ENCODE results near the gene PNMA6F.

PNMA6F gene

DNA sequence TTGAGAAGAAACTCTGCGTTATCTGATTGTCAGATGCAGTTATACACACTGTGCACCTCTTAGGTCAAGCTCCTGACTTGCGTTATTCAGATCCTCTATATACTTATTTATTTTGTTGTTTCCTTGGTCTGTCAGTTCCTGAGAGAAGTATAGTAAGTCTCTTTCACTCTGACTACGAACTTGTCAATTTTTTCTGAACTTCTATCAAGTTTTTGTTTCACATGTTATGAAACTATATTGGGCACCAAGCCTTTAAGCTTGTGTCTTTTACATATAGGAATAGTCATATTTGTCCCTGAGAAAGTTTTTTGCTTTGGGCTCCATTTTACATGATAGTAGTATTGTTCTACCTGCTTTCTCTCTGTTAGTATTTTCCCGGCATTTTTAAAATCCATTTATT is 44.1 kb upstream of the PNMA6F start:
- Histone ChIP-seq H3K36me3 (ENCODE audit: control insufficient read depth, insufficient read depth, low read length) (no peaks in the 10 kb centered on the region), H3K4me3 (replicated peaks; ENCODE audit: low read depth, low read length) (no peak overlapping the region), H3K27me3 (replicated peaks; ENCODE audit: control insufficient read depth, insufficient read depth, low read length) (no peaks in the 10 kb centered on the region)
- no peak for DNase-seq (ENCODE audit: extremely low read depth, insufficient read length)
- TF ChIP-seq, protein P1, sequence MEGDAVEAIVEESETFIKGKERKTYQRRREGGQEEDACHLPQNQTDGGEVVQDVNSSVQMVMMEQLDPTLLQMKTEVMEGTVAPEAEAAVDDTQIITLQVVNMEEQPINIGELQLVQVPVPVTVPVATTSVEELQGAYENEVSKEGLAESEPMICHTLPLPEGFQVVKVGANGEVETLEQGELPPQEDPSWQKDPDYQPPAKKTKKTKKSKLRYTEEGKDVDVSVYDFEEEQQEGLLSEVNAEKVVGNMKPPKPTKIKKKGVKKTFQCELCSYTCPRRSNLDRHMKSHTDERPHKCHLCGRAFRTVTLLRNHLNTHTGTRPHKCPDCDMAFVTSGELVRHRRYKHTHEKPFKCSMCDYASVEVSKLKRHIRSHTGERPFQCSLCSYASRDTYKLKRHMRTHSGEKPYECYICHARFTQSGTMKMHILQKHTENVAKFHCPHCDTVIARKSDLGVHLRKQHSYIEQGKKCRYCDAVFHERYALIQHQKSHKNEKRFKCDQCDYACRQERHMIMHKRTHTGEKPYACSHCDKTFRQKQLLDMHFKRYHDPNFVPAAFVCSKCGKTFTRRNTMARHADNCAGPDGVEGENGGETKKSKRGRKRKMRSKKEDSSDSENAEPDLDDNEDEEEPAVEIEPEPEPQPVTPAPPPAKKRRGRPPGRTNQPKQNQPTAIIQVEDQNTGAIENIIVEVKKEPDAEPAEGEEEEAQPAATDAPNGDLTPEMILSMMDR (IDR thresholded peaks at IDR 0.05; ENCODE audit: insufficient read depth, low read length, poor library complexity, severe bottlenecking), result no peak

DNA sequence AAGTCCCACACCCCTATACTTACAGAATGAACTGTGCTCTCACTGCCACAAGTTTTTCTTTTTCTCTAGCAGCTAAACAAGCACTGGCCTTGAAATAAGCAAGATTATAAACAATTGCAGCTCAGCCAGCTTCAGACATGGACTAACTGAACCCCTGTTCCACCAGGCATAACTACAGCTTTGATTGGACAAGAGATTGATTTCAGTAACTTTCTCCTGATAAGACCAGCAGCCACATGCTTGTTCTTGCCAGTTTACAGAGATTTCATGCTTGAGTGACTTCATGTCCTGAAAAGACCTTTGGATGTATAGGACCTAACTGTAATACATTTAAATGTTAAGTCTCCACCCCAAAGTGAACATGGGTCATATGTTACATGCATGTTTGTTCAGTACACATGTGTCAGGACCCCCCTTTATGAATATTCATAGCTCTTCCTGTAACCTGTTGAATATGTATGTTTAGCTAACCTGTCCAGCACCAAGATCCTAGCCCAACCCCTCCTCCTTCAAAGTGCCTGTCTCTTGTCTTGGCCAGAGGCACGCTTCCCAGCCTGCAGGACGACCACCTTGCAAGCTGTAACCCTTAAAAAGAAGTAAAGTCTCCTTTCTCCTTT is 40.3 kb upstream of the PNMA6F start:
- H3K36me3 ChIP-seq (ENCODE audit: control insufficient read depth, insufficient read depth, low read length), result no peaks in the 10 kb centered on the region
- DNase-seq (ENCODE audit: extremely low read depth, insufficient read length), result no peak
- TF ChIP-seq, protein P1 (IDR thresholded peaks at IDR 0.05; ENCODE audit: insufficient read depth, low read length, poor library complexity, severe bottlenecking), result no peak

DNA sequence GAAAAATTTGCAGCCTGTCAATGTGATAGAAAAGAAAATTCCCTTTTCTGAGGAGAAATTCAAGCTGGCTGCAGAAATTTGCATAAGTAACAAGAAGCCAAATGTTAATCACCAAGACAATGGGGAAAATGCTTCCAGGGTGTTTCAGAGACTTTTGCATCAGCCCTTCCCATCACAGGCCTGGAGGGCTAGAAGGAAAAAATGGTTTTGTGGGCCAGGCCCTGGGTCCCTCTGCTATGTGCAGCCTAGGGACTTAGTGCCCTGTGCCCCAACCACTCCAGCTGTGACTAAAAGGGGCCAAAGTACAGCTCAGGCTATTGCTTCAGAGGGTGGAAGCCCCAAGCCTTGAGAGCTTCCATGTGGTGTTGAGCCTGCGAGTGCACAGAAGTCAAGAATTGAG is 36.3 kb upstream of the PNMA6F start:
- H3K27me3 ChIP-seq (replicated peaks; ENCODE audit: control insufficient read depth, insufficient read depth, low read length), result no peaks in the 10 kb centered on the region
- no peak overlapping the region for H3K4me3 ChIP-seq (replicated peaks; ENCODE audit: low read depth, low read length)
- DNase-seq (ENCODE audit: extremely low read depth, insufficient read length), result no peak
- no peaks in the 10 kb centered on the region for H3K36me3 ChIP-seq (ENCODE audit: control insufficient read depth, insufficient read depth, low read length)
- TF ChIP-seq, protein P1 (IDR thresholded peaks at IDR 0.05; ENCODE audit: insufficient read depth, low read length, poor library complexity, severe bottlenecking), result no peak

More for the DNA sequence above, 40.3 kb upstream of the PNMA6F start:
- Histone ChIP-seq H3K27me3 (replicated peaks; ENCODE audit: control insufficient read depth, insufficient read depth, low read length) (no peaks in the 10 kb centered on the region), H3K4me3 (replicated peaks; ENCODE audit: low read depth, low read length) (no peak overlapping the region)

DNA sequence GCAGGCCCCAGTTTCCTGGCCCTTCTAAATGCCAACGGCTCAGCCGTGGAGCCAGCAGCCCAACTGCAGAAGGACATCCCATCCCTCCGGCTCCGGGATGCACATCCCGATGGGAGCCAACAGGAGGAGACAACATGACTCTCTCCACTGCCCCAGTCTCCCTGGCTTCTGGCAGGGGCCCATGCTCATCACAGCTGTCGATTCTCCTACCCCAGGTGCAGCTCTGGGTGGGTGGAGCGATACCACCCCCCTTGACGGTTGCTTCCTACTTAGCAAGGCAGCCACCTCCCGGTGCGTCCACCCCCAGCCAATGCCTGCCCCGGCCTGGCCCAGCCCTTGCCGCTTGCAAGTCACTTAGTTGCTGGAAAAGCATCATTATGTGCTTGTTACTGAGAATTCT is 31.8 kb upstream of the PNMA6F start:
- DNase-seq (ENCODE audit: extremely low read depth, insufficient read length), result no peak
- H3K27me3 ChIP-seq (replicated peaks; ENCODE audit: control insufficient read depth, insufficient read depth, low read length), result no peaks in the 10 kb centered on the region
- TF ChIP-seq, protein P1 (IDR thresholded peaks at IDR 0.05; ENCODE audit: insufficient read depth, low read length, poor library complexity, severe bottlenecking), result no peak
- no peak overlapping the region for H3K4me3 ChIP-seq (replicated peaks; ENCODE audit: low read depth, low read length)
- H3K36me3 ChIP-seq (ENCODE audit: control insufficient read depth, insufficient read depth, low read length), result peaks cover 9% of the 10 kb centered on the region

DNA sequence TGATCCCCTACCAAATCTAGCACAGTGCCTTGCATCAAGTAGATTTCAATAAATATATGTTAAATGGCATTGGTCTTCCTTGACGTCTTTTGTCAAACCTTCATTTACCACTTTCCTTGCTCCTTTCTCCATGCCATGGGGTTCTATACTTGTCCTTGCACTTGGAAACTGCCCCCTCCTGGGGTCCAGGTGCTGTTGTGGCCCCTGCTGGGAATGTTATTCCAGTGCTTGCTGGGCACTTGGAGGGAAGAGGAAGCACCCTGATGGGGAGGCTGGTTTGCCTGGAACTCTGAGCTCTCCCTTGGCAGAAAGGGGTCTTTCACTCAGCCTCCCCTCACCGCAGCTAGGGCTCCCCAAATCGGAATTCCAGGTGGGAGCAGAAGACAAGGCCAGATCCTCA is 31.3 kb upstream of the PNMA6F start:
- Histone ChIP-seq H3K27me3 (replicated peaks; ENCODE audit: control insufficient read depth, insufficient read depth, low read length) (no peaks in the 10 kb centered on the region), H3K36me3 (ENCODE audit: control insufficient read depth, insufficient read depth, low read length) (peaks cover 9% of the 10 kb centered on the region), H3K4me3 (replicated peaks; ENCODE audit: low read depth, low read length) (no peak overlapping the region)
- no peak for DNase-seq (ENCODE audit: extremely low read depth, insufficient read length)
- TF ChIP-seq, protein P1 (IDR thresholded peaks at IDR 0.05; ENCODE audit: insufficient read depth, low read length, poor library complexity, severe bottlenecking), result no peak

DNA sequence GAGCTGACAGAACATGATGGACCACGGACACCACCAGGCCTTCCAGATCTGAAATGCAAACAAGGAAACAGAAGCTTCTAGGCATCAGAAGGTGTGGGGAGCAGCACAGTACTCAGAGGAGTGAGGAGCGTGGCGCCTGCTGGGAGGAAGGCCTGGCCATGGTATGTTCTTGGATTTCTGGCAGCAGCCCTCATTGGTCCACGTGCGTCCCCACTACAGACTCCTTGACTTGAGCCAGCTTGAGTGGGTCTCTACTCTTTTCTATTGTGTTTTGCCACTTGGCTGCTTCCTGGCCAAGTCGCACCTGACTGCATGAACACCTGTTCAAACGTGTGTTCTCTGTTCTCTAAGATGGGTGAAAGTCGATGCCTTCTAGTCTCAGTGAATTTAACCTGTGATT is 30.4 kb upstream of the PNMA6F start:
- Histone ChIP-seq H3K4me3 (replicated peaks; ENCODE audit: low read depth, low read length) (no peak overlapping the region), H3K27me3 (replicated peaks; ENCODE audit: control insufficient read depth, insufficient read depth, low read length) (no peaks in the 10 kb centered on the region)

More for the DNA sequence above, 30.4 kb upstream of the PNMA6F start:
- peaks cover 10% of the 10 kb centered on the region for H3K36me3 ChIP-seq (ENCODE audit: control insufficient read depth, insufficient read depth, low read length)
- no peak for DNase-seq (ENCODE audit: extremely low read depth, insufficient read length)
- TF ChIP-seq, protein P1 (IDR thresholded peaks at IDR 0.05; ENCODE audit: insufficient read depth, low read length, poor library complexity, severe bottlenecking), result no peak
